ENCODE results near the gene PAPPA. TPM values are rescaled to one million over a fixed set of nuclear protein-coding genes. Genes with fewer than 3 reads are reported as not detected.

The PAPPA gene
- total and polyA plus RNA-seq, 8 donors, result 0.45 to 11.7 (median 1.9) TPM

DNA sequence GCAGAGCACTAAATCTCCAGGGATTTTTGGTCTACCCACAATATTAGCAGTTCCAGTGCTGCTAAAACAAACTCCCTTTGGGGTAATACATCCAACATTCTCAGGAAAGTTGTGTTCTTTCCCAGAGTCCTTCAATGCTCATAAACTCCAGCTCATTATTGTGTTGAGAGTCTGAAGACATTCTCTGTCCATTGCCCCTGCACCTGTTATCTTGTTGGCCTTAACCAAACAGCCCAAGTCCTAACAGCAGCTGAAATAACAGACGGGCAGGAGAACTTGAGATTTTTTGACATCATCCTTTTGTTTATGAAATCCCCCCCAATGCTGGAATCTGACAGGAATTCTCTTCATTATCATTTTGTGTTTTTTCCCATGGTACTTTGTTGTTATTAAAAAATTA, 110.8 kb downstream of the PAPPA start:
- H3K27ac ChIP-seq, result no peak overlapping the region
- no peak overlapping the region for H3K4me3 ChIP-seq
- 36 to 50% (median 43%) methylated on average over 1 of the region's 1 CpG for WGBS, 5 donors

DNA sequence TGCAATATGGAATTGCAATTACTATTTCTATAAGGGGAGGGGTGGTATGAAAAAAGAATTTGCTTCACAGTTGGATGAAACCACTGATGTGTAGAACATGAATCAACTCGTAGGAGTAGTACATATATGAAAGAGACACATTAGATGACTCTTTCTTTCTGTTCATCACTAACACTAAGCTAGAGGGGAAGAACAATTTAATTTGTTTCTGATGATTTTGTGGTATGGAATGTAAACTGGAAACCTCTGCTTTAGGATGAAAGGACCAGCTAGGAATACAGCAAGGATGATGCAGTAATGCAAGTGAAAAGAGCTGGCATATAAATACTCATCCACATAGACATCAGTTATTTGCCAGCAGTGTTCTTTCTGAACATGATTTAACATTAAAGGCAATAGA, 113.4 kb downstream of the PAPPA start:
- 57 to 68% (median 64%) methylated on average over 1 of the region's 1 CpG for WGBS, 5 donors
- H3K27me3 ChIP-seq, result no peaks in the 10 kb centered on the region
- no peak for TF ChIP-seq EP300 (IDR thresholded peaks at IDR 0.05)
- TF ChIP-seq, protein P1, sequence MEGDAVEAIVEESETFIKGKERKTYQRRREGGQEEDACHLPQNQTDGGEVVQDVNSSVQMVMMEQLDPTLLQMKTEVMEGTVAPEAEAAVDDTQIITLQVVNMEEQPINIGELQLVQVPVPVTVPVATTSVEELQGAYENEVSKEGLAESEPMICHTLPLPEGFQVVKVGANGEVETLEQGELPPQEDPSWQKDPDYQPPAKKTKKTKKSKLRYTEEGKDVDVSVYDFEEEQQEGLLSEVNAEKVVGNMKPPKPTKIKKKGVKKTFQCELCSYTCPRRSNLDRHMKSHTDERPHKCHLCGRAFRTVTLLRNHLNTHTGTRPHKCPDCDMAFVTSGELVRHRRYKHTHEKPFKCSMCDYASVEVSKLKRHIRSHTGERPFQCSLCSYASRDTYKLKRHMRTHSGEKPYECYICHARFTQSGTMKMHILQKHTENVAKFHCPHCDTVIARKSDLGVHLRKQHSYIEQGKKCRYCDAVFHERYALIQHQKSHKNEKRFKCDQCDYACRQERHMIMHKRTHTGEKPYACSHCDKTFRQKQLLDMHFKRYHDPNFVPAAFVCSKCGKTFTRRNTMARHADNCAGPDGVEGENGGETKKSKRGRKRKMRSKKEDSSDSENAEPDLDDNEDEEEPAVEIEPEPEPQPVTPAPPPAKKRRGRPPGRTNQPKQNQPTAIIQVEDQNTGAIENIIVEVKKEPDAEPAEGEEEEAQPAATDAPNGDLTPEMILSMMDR (IDR thresholded peaks at IDR 0.05), result no peak

More for the DNA sequence above, 110.8 kb downstream of the PAPPA start:
- H3K4me1 ChIP-seq, result no peaks in the 10 kb centered on the region
- H3K27me3 ChIP-seq, result no peaks in the 10 kb centered on the region
- no peaks in the 10 kb centered on the region for H3K36me3 ChIP-seq
- TF ChIP-seq POLR2A (IDR thresholded peaks at IDR 0.05), result no peak
- TF ChIP-seq EP300 (IDR thresholded peaks at IDR 0.05), result no peak
- TF ChIP-seq POLR2AphosphoS5 (IDR thresholded peaks at IDR 0.05), result no peak
- TF ChIP-seq, protein P1 (IDR thresholded peaks at IDR 0.05), result no peak
- H3K9me3 ChIP-seq, result no peaks in the 10 kb centered on the region
- intact Hi-C loops (cut with DNase I; ENCODE audit: low total_unique reads), result no loop called here
- DNase-seq, result no peak

DNA sequence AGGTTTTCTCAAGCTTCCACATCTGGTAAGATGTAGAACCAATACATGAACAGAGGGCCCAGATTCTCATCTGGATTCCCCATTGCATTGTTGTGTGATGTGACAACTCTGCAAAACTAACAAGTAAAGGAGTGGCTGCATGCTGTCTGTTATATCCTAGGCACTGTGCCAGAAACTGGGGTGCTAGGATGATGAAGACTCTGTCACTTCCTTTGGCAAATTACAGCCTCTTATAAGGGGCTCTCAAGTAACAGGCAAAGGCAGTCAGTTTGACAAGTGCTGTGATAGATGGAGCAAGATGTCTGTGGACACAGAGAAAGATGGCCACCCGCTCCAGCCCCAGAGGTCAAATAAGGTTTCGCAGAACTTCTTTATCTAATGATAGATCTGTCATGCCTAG, 115.7 kb downstream of the PAPPA start:
- intact Hi-C loops (cut with DNase I; ENCODE audit: low total_unique reads), result no loop called here
- TF ChIP-seq POLR2A (IDR thresholded peaks at IDR 0.05) (no peak), EP300 (IDR thresholded peaks at IDR 0.05) (no peak), POLR2AphosphoS5 (IDR thresholded peaks at IDR 0.05) (no peak)
- TF ChIP-seq, protein P1 (IDR thresholded peaks at IDR 0.05), result no peak
- Histone ChIP-seq H3K9me3 (no peaks in the 10 kb centered on the region), H3K4me3 (no peak overlapping the region), H3K27me3 (no peaks in the 10 kb centered on the region), H3K4me1 (no peaks in the 10 kb centered on the region), H3K27ac (no peak overlapping the region), H3K36me3 (no peaks in the 10 kb centered on the region)
- DNase-seq, result no peak
- WGBS, 5 donors, result 58 to 84% (median 64%) methylated on average over 2 of the region's 2 CpGs

More for the DNA sequence above, 113.4 kb downstream of the PAPPA start:
- intact Hi-C loops (cut with DNase I; ENCODE audit: low total_unique reads), result no loop called here
- Histone ChIP-seq H3K36me3 (no peaks in the 10 kb centered on the region), H3K27ac (no peak overlapping the region), H3K4me3 (no peak overlapping the region), H3K9me3 (no peaks in the 10 kb centered on the region), H3K4me1 (no peaks in the 10 kb centered on the region)
- no peak for DNase-seq

DNA sequence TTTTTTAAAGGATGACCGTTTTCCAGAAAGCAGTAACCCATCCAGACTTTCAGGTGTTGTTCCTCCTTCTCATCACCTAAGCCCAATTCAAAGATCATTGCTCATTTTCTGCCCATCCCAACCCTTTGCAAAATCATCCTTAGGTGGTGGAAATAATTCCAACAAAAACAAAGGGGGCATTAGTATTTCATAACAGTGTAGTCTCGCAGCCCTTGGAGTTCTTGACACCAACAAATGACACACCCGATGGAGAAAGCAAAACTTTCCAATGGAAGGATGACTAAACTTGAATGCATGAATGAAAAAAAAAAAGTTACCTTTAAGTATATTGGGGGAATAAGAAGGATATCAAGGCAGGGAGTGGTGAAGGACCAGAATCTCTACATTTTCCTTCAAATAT, 117.0 kb downstream of the PAPPA start:
- H3K27ac ChIP-seq, result no peak overlapping the region
- TF ChIP-seq POLR2A (IDR thresholded peaks at IDR 0.05), result no peak
- TF ChIP-seq, protein P1 (IDR thresholded peaks at IDR 0.05), result no peak
- TF ChIP-seq EP300 (IDR thresholded peaks at IDR 0.05), result no peak
- TF ChIP-seq POLR2AphosphoS5 (IDR thresholded peaks at IDR 0.05), result no peak
- H3K4me1 ChIP-seq, result no peaks in the 10 kb centered on the region
- intact Hi-C loops (cut with DNase I; ENCODE audit: low total_unique reads), result no loop called here
- no peaks in the 10 kb centered on the region for H3K9me3 ChIP-seq
- no peaks in the 10 kb centered on the region for H3K36me3 ChIP-seq
- WGBS, 5 donors, result 73 to 84% (median 82%) methylated on average over 3 of the region's 3 CpGs
- no peak overlapping the region for H3K4me3 ChIP-seq
- no peak for DNase-seq
- H3K27me3 ChIP-seq, result no peaks in the 10 kb centered on the region
